ENCODE measurements around the gene FOXN3.

DNA sequence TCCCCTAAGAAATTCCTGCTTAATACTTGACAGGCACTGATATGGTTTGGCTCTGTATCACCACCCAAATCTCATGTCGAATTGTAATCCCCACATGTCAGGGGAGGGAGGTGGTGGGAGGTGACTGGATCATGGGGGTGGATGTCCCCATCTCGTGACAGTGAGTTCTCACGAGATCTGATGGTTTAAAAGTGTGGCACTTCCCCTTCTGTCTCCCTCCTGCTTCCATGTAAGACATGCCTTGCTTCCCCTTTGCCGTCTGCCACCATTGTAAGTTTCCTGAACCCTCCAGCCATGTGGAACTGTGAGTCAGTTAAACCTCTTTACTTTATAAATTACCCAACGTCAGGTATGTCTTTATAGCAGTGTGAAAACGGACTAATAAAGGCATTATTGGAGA is 198.0 kb downstream of the FOXN3 start:
- no peak for TF ChIP-seq POLR2A (IDR thresholded peaks at IDR 0.05; ENCODE audit: low read depth, low read length)
- TF ChIP-seq EZH2 (IDR thresholded peaks at IDR 0.05; ENCODE audit: borderline replicate concordance, low read depth, low read length, severe bottlenecking), result no peak
- TF ChIP-seq, protein P1, sequence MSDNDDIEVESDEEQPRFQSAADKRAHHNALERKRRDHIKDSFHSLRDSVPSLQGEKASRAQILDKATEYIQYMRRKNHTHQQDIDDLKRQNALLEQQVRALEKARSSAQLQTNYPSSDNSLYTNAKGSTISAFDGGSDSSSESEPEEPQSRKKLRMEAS (IDR thresholded peaks at IDR 0.05; ENCODE audit: insufficient read depth, insufficient read length), result no peak
- TF ChIP-seq, protein P2, sequence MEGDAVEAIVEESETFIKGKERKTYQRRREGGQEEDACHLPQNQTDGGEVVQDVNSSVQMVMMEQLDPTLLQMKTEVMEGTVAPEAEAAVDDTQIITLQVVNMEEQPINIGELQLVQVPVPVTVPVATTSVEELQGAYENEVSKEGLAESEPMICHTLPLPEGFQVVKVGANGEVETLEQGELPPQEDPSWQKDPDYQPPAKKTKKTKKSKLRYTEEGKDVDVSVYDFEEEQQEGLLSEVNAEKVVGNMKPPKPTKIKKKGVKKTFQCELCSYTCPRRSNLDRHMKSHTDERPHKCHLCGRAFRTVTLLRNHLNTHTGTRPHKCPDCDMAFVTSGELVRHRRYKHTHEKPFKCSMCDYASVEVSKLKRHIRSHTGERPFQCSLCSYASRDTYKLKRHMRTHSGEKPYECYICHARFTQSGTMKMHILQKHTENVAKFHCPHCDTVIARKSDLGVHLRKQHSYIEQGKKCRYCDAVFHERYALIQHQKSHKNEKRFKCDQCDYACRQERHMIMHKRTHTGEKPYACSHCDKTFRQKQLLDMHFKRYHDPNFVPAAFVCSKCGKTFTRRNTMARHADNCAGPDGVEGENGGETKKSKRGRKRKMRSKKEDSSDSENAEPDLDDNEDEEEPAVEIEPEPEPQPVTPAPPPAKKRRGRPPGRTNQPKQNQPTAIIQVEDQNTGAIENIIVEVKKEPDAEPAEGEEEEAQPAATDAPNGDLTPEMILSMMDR (IDR thresholded peaks at IDR 0.05; ENCODE audit: extremely low read depth in 1 of 2, insufficient read depth in 1 of 2, low read depth in 1 of 2, low read length in 2 of 2), result no peak
- no peak for TF ChIP-seq POLR2AphosphoS5 (IDR thresholded peaks at IDR 0.05; ENCODE audit: insufficient read depth, low read depth, low read length)
- TF ChIP-seq JUN (IDR thresholded peaks at IDR 0.05; ENCODE audit: borderline replicate concordance, insufficient read depth, insufficient read length, low read depth), result no peak
- no peak for TF ChIP-seq MYC (IDR thresholded peaks at IDR 0.05; ENCODE audit: low read depth, low read length)
- TF ChIP-seq GATA2 (IDR thresholded peaks at IDR 0.05; ENCODE audit: insufficient read depth, insufficient read length, low read depth, low read length), result no peak
